ENCODE results near the gene LHX5. TPM values are rescaled to one million over a fixed set of nuclear protein-coding genes. Genes with fewer than 3 reads are reported as not detected.

LHX5 gene
- total and polyA plus RNA-seq, 10 donors: not detected

DNA sequence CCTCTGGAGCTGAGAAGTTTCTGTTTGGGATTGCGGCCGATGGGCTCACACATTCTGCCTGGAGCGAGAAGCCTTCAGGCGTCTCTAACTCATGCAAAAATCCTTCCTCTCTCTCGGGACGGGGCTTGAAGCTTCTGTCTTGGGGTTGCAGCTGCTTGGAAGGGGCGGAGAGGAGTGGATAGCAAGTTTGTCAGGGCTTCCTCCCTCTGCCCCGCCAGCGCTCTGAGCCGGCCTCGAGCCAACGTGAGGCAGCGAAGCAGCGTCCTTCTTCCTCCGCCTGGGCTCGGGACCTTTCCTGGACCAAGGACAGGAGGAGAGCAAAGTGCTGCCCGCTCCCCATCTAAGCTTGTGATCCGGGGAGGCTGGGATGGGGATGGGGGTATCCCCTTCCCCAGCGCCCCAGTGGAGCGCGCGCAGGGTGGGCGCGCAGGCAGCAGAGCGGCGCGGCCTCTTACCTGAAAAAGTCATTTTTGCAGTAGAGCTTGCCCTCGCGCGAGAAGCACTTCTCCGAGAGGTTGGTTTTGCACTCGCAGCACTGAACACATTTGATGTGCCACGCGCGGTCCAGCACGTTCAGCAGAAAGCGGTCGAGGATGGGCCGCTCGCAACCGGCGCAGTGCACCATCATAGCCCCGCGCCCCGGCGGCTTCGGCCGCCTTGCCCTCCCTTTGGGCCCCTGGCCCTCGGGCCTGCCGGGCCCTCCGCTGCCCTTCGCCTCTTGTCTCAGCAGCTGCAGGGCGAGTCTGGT lies 626 bp downstream of the LHX5 start:
- WGBS, 5 donors: 2 to 7% (median 6%) methylated on average over 18 to 53 of the region's 53 CpGs
- no peaks in the 10 kb centered on the region for H3K9me3 ChIP-seq
- intact Hi-C loops (cut with DNase I; ENCODE audit: low total_unique reads): no loop called here
- no peak for DNase-seq
- no peak overlapping the region for H3K4me3 ChIP-seq
- H3K27ac ChIP-seq: no peak overlapping the region
- TF ChIP-seq CTCF (IDR thresholded peaks at IDR 0.05 in 8 of 11, conservative IDR thresholded peaks at IDR 0.05 in 3 of 11): no peak
- no peak for TF ChIP-seq POLR2AphosphoS5 (IDR thresholded peaks at IDR 0.05)
- no peak for TF ChIP-seq POLR2A (IDR thresholded peaks at IDR 0.05)
- H3K4me1 ChIP-seq: peaks cover 11 to 65% (median 28%) of the 10 kb centered on the region in 6 donors
- H3K36me3 ChIP-seq: no peaks in the 10 kb centered on the region
- H3K27me3 ChIP-seq (replicated peaks in 1 of 7): peaks cover 0 to 100% (median 98%) of the 10 kb centered on the region in 7 donors

GRCh38 chr12:113469949-113470743 lies 1.5 kb downstream of the LHX5 start:
- TF ChIP-seq POLR2A (IDR thresholded peaks at IDR 0.05): no peak
- TF ChIP-seq CTCF (IDR thresholded peaks at IDR 0.05 in 8 of 11, conservative IDR thresholded peaks at IDR 0.05 in 3 of 11): no peak
- no peak for TF ChIP-seq POLR2AphosphoS5 (IDR thresholded peaks at IDR 0.05)
- no peak for DNase-seq
- Histone ChIP-seq H3K4me1 (peaks cover 11 to 65% (median 35%) of the 10 kb centered on the region in 6 donors), H3K4me3 (no peak overlapping the region), H3K36me3 (no peaks in the 10 kb centered on the region), H3K27me3 (replicated peaks in 1 of 7) (peaks cover 2 to 100% (median 98%) of the 10 kb centered on the region in 7 donors), H3K27ac (no peak overlapping the region), H3K9me3 (no peaks in the 10 kb centered on the region)
- intact Hi-C loops (cut with DNase I; ENCODE audit: low total_unique reads): loop anchor here (10.0 kb wide), 1 partner anchor 435 kb away; no protein-coding TSS in a partner anchor
- 3 to 11% (median 6%) methylated on average over 18 to 19 of the region's 19 CpGs for WGBS, 5 donors

- Histone ChIP-seq H3K4me1 (peaks cover 15 to 71% (median 42%) of the 10 kb centered on the region in 6 donors), H3K36me3 (no peaks in the 10 kb centered on the region), H3K4me3 (no peak overlapping the region), H3K9me3 (no peaks in the 10 kb centered on the region), H3K27me3 (replicated peaks in 1 of 7) (peaks cover 4 to 100% (median 98%) of the 10 kb centered on the region in 7 donors), H3K27ac (no peak overlapping the region)
- intact Hi-C loops (cut with DNase I; ENCODE audit: low total_unique reads): loop anchor here (10.0 kb wide), 1 partner anchor 435 kb away; no protein-coding TSS in a partner anchor
- TF ChIP-seq POLR2AphosphoS5 (IDR thresholded peaks at IDR 0.05) (no peak), POLR2A (IDR thresholded peaks at IDR 0.05) (no peak), CTCF (IDR thresholded peaks at IDR 0.05 in 8 of 11, conservative IDR thresholded peaks at IDR 0.05 in 3 of 11) (no peak)
- no peak for DNase-seq
- WGBS, 5 donors: 4 to 15% (median 10%) methylated on average over 13 to 17 of the region's 17 CpGs
Measured at GRCh38 chr12:113469224-113469948, 2.3 kb downstream of the LHX5 start.

All from spleen (tissue), 11 donors.